K562 (cell line): ENCODE data around the gene RLN2. TPM values are rescaled to one million over a fixed set of nuclear protein-coding genes. Genes with fewer than 3 reads are reported as not detected.

Experiments used
- ATAC-seq: fragments of 200-7000 bp; cut with Tn5 transposase; 3 replicates; pipeline ENCODE4 v1.9.1; 2020; ENCODE audit warnings: moderate library complexity
- BruUV-seq: library from RNA; stranded (reverse); fragments of 400-500 nt; replicated peaks from 2 replicates; lab custom pipeline; 2021; lab: Mats Ljungman, UMichigan
- CTCF ChIA-PET: fragments of 300-600 bp; formaldehyde crosslinking; extraction: SDS; loops from one replicate; lab custom pipeline; 2021; ENCODE audit warnings: low intra/inter-chr PET ratio; lab: Yijun Ruan, JAX
- POLR2A ChIA-PET: fragments of 300-600, 350-650 bp; sonication (Branson Sonifier 250); formaldehyde crosslinking; extraction: SDS; loops from one replicate; lab custom pipeline; 2021; ENCODE audit warnings: antibody characterized with exemption, inconsistent platforms; lab: Yijun Ruan, JAX
- DNase-seq, 4 experiments: peaks; one replicate each; pipeline versions ENCODE4 v3.0.0 to v3.0.0-alpha.2; 2011 to 2018; ENCODE audit warnings: low spot score in 3 of 4, mixed read lengths in 3 of 4; ENCODE audit errors: extremely low read depth in 1 of 4
- FAIRE-seq: peaks from 2 replicates; lab custom pipeline; 2011; peaks lifted over from hg19 to GRCh38; lab: Jason Lieb, UNC
- H2AFZ ChIP-seq: 2 replicates; pipeline ENCODE4 v1.6.0; 2011; ENCODE audit warnings: low read depth, low read length, control low read depth, inconsistent platforms
- H3K27ac ChIP-seq: fragments of 200-600 bp; 3 replicates; pipeline ENCODE4 v1.8.0; 2011; ENCODE audit warnings: low read depth, mild to moderate bottlenecking, control low read depth, inconsistent platforms, low read length, moderate library complexity, mixed read lengths; ENCODE audit errors: extremely low read depth
- H3K27me3 ChIP-seq, 2 experiments: fragments of 300-600 bp in 1 of 2; 2 replicates in 1 of 2; 3 replicates in 1 of 2; pipeline versions ENCODE4 v1.6.0 to v1.8.0; 2011; ENCODE audit warnings: inconsistent platforms in 2 of 2, low read length in 2 of 2, mild to moderate bottlenecking in 1 of 2, mixed read lengths in 1 of 2, moderate library complexity in 1 of 2; ENCODE audit not compliant: control insufficient read depth in 2 of 2, insufficient read depth in 2 of 2
- H3K36me3 ChIP-seq: fragments of 300-600 bp; 3 replicates; pipeline ENCODE4 v1.8.0; 2011; ENCODE audit warnings: mild to moderate bottlenecking, low read length, inconsistent platforms; ENCODE audit not compliant: control insufficient read depth, insufficient read depth
- H3K4me1 ChIP-seq, 2 experiments: fragments of 200-600 bp in 1 of 2; replicated peaks in 1 of 2; 2 replicates in 1 of 2; 3 replicates in 1 of 2; pipeline versions ENCODE4 v1.5.1 to v1.8.0; 2011; ENCODE audit warnings: inconsistent platforms in 2 of 2, low read length in 2 of 2, mild to moderate bottlenecking in 1 of 2, mixed read lengths in 1 of 2, moderate library complexity in 1 of 2; ENCODE audit not compliant: control insufficient read depth in 2 of 2, insufficient read depth in 2 of 2
- H3K4me2 ChIP-seq: 2 replicates; pipeline ENCODE4 v1.6.1; 2011; ENCODE audit warnings: low read length, control low read depth, inconsistent platforms, mixed read lengths; ENCODE audit not compliant: insufficient read depth
- H3K4me3 ChIP-seq: fragments of 200-600 bp; sonication (generic), shearing (Covaris generic); 2 replicates; pipeline ENCODE4 v1.5.1; 2016; ENCODE audit warnings: control low read depth, inconsistent platforms
- H3K79me2 ChIP-seq: fragments of 200-600 bp; 3 replicates; pipeline ENCODE4 v1.8.0; 2011; ENCODE audit warnings: low read length, inconsistent platforms; ENCODE audit not compliant: control insufficient read depth, insufficient read depth
- H3K9ac ChIP-seq, 2 experiments: 2 replicates each; pipeline versions ENCODE4 v1.6.0 to v1.6.1; 2011; ENCODE audit warnings: low read depth in 2 of 2, low read length in 2 of 2, control low read depth in 1 of 2, inconsistent platforms in 1 of 2, mild to moderate bottlenecking in 1 of 2, mixed read lengths in 1 of 2; ENCODE audit not compliant: insufficient read depth in 1 of 2
- H3K9me1 ChIP-seq: one replicate; pipeline ENCODE4 v1.6.0; 2011; ENCODE audit warnings: inconsistent platforms, mild to moderate bottlenecking, low read length, moderate library complexity; ENCODE audit not compliant: control insufficient read depth, insufficient read depth
- H3K9me3 ChIP-seq: replicated peaks from 2 replicates; pipeline ENCODE4 v1.5.1; 2011; ENCODE audit warnings: low read depth, low read length, inconsistent platforms; ENCODE audit not compliant: control insufficient read depth, insufficient read depth
- H4K20me1 ChIP-seq: replicated peaks from 2 replicates; pipeline ENCODE4 v1.6.1; 2011; ENCODE audit warnings: low read length, inconsistent platforms, mixed read lengths; ENCODE audit not compliant: control insufficient read depth, insufficient read depth
- ADNP ChIP-seq: fragments of 200-800 bp; sonication (Bioruptor generic); IDR thresholded peaks from 2 replicates; pipeline ENCODE4 v1.6.1; 2016; ENCODE audit warnings: missing genetic modification characterization, missing compliant biosample characterization
- ELF2 ChIP-seq: fragments of 250-450 bp; sonication (Bioruptor Pico); IDR thresholded peaks from 2 replicates; pipeline ENCODE4 v1.5.0; 2021; ENCODE audit warnings: mild to moderate bottlenecking
- IRF1 ChIP-seq: sonication (generic); formaldehyde crosslinking; IDR thresholded peaks from 2 replicates; pipeline ENCODE4 v1.8.0; 2022; ENCODE audit warnings: missing genetic modification reagents, mild to moderate bottlenecking, borderline replicate concordance
- JUN ChIP-seq, 2 experiments: sonication (generic) in 1 of 2; formaldehyde crosslinking in 1 of 2; IDR thresholded peaks; 2 replicates each; pipeline versions ENCODE4 v1.6.1 to v1.8.0; 2012 to 2022; ENCODE audit warnings: borderline replicate concordance in 2 of 2, mild to moderate bottlenecking in 2 of 2, improper control_type of control experiment in 1 of 2, low read depth in 1 of 2, low read length in 1 of 2, missing genetic modification reagents in 1 of 2
- SP1 ChIP-seq: sonication (generic); formaldehyde crosslinking; IDR thresholded peaks from 2 replicates; pipeline ENCODE4 v1.8.1; 2022; ENCODE audit warnings: mild to moderate bottlenecking, missing genetic modification reagents
- ZNF239 ChIP-seq: fragments of 250-450 bp; sonication (Bioruptor Pico); IDR thresholded peaks from 2 replicates; pipeline ENCODE4 v1.4.0; 2020; ENCODE audit warnings: mild to moderate bottlenecking
- ZNF717 ChIP-seq: fragments of 250-450 bp; sonication (Bioruptor Pico); IDR thresholded peaks from 2 replicates; pipeline ENCODE4 v1.5.0; 2021
- in situ Hi-C: fragments of 300-500 bp; cut with MboI; formaldehyde crosslinking; loops from 4 replicates; pipeline ENCODE4 v1.15.0; 2018; ENCODE audit warnings: inconsistent platforms, mixed read lengths
- intact Hi-C: fragments of 100-400 bp; cut with micrococcal nuclease; formaldehyde crosslinking; loops from 2 replicates; pipeline ENCODE4 v1.14.2; 2022
- polyA plus RNA-seq, 8 experiments: library from polyadenylated mRNA; depleted of rRNA in 4 of 8; stranded (reverse) in 5 of 8; unstranded in 3 of 8; fragments of >200 nt; fragmentation: Nextera tagmentation in 2 of 8; fragmentation: Illumina TruSeq in 1 of 8; extraction: Ambion mirVana in 2 of 8; extraction: Trizol in 1 of 8; gene quantifications; 2 replicates each; pipeline versions ENCODE4 v1.2.1 to v1.2.3, GENCODE V29; 2011 to 2014; ENCODE audit warnings: inconsistent platforms in 1 of 8, missing spikeins in 1 of 8
- total RNA-seq, 7 experiments: library from RNA; depleted of rRNA in 6 of 7; stranded (reverse); fragments of >200 nt in 6 of 7; fragmentation: Illumina TruSeq in 2 of 7; extraction: Trizol in 2 of 7; gene quantifications; 2 replicates each; pipeline versions ENCODE4 v1.2.1 to v1.2.3, GENCODE V29; 2011 to 2021; ENCODE audit warnings: low replicate concordance in 1 of 7
- TF ChIP-seq, protein P1 (sequence below): sonication (generic); formaldehyde crosslinking; IDR thresholded peaks from 2 replicates; pipeline ENCODE4 v1.8.1; 2023; ENCODE audit warnings: mild to moderate bottlenecking, missing genetic modification reagents

The RLN2 gene
- total and polyA plus RNA-seq, 9 of the 15 experiments (the other 6 are each of a cell fraction or from before 2014, with no cell fraction given), result 0.08 to 0.17 TPM; not detected in 7

- TF ChIP-seq JUN (IDR thresholded peaks at IDR 0.05; ENCODE audit: borderline replicate concordance, low read depth, low read length) (no peak), JUN (CRISPR knock-in tag; IDR thresholded peaks at IDR 0.05; ENCODE audit: borderline replicate concordance) (no peak), ZNF239 (CRISPR knock-in tag) (no peak)
Measured at GRCh38 chr9:5315187-5315923, 10.8 kb upstream of the RLN2 start (continued).

DNA sequence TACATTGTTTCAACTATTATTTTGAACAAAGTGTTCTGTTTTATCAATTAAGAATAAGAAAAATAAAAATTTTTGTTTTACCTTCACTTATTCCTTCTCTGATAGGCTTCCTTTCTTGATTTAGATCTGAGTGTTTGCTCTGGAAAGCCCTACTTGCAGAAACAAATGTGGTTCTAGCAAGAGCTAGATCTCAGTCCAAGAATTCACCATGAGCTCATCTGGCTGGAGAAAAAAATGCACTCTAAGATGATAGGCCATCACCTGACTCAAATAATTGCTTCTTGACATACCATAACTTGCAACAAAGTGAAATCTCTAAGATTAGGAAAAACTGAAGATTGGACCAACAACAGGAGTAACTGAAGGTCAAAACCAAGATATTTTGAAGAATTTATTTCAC lies 6.3 kb upstream of the RLN2 start:
- H3K9me1 ChIP-seq, result no peaks in the 10 kb centered on the region
- CTCF ChIA-PET, result no interaction called here
- no peak for FAIRE-seq

More for the DNA sequence above, 6.3 kb upstream of the RLN2 start:
- H3K4me1 ChIP-seq, result no peaks in the 10 kb centered on the region
- H3K9ac ChIP-seq, result no peak overlapping the region
- intact Hi-C loops (no loop called here), in situ Hi-C loops (no loop called here)
- BruUV-seq, result no TSS peak
- no peak overlapping the region for H3K4me2 ChIP-seq
- DNase-seq (no peak), ATAC-seq (no peak)
- H3K79me2 ChIP-seq, result no peaks in the 10 kb centered on the region
- H2AFZ ChIP-seq, result no peak overlapping the region
- no peaks in the 10 kb centered on the region for H3K36me3 ChIP-seq
- H3K27ac ChIP-seq, result no peak overlapping the region
- POLR2A ChIA-PET, result no interaction called here
- H3K27me3 ChIP-seq, result no peaks in the 10 kb centered on the region
- no peak for TF ChIP-seq IRF1 (CRISPR knock-in tag)
- TF ChIP-seq, protein P1, sequence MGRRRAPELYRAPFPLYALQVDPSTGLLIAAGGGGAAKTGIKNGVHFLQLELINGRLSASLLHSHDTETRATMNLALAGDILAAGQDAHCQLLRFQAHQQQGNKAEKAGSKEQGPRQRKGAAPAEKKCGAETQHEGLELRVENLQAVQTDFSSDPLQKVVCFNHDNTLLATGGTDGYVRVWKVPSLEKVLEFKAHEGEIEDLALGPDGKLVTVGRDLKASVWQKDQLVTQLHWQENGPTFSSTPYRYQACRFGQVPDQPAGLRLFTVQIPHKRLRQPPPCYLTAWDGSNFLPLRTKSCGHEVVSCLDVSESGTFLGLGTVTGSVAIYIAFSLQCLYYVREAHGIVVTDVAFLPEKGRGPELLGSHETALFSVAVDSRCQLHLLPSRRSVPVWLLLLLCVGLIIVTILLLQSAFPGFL (CRISPR knock-in tag), result no peak
- no peak for TF ChIP-seq SP1 (CRISPR knock-in tag)
- no peak for TF ChIP-seq ELF2 (CRISPR knock-in tag)
- no peak for TF ChIP-seq ZNF717
- no peak for TF ChIP-seq ADNP (tag)
- H4K20me1 ChIP-seq, result no peaks in the 10 kb centered on the region
- H3K4me3 ChIP-seq, result no peak overlapping the region
- no peaks in the 10 kb centered on the region for H3K9me3 ChIP-seq
